ENCODE results near the gene CERS6.

DNA sequence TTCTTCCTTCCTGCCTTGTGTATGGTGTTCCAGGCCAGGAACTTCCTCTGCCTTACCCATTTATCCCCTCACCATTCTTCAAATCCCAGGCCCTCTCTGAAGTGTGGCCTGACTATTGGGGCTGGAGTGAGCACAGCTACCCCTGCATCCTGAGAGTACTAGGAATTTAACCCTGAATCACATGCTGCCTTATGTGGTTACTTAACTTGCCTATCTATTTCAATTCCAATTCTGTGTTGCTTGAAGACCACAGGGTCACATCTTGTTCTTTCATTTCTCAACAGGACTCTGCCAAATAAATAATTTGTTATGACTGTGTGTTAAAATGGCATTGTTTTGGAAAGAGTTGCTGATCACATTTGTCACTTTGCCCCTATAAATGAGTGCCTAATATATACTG lies 108.6 kb downstream of the CERS6 start:
- TF ChIP-seq, protein P1, sequence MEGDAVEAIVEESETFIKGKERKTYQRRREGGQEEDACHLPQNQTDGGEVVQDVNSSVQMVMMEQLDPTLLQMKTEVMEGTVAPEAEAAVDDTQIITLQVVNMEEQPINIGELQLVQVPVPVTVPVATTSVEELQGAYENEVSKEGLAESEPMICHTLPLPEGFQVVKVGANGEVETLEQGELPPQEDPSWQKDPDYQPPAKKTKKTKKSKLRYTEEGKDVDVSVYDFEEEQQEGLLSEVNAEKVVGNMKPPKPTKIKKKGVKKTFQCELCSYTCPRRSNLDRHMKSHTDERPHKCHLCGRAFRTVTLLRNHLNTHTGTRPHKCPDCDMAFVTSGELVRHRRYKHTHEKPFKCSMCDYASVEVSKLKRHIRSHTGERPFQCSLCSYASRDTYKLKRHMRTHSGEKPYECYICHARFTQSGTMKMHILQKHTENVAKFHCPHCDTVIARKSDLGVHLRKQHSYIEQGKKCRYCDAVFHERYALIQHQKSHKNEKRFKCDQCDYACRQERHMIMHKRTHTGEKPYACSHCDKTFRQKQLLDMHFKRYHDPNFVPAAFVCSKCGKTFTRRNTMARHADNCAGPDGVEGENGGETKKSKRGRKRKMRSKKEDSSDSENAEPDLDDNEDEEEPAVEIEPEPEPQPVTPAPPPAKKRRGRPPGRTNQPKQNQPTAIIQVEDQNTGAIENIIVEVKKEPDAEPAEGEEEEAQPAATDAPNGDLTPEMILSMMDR (conservative IDR thresholded peaks at IDR 0.05) = no peak
- TF ChIP-seq EZH2 (IDR thresholded peaks at IDR 0.05; ENCODE audit: low read depth) = no peak
